GM12872 (cell line): Measurements from ENCODE around the gene TIAM1.

Experiments used
- TF ChIP-seq, protein P1 (sequence below): IDR thresholded peaks from 3 replicates; pipeline ENCODE4 v1.5.1; 2011; ENCODE audit warnings: low read depth, mild to moderate bottlenecking, low read length, moderate library complexity; ENCODE audit not compliant: insufficient read depth

Gene TIAM1

GRCh38 chr21:31235671-31236450 is 108.2 kb downstream of the TIAM1 start:
- TF ChIP-seq, protein P1, sequence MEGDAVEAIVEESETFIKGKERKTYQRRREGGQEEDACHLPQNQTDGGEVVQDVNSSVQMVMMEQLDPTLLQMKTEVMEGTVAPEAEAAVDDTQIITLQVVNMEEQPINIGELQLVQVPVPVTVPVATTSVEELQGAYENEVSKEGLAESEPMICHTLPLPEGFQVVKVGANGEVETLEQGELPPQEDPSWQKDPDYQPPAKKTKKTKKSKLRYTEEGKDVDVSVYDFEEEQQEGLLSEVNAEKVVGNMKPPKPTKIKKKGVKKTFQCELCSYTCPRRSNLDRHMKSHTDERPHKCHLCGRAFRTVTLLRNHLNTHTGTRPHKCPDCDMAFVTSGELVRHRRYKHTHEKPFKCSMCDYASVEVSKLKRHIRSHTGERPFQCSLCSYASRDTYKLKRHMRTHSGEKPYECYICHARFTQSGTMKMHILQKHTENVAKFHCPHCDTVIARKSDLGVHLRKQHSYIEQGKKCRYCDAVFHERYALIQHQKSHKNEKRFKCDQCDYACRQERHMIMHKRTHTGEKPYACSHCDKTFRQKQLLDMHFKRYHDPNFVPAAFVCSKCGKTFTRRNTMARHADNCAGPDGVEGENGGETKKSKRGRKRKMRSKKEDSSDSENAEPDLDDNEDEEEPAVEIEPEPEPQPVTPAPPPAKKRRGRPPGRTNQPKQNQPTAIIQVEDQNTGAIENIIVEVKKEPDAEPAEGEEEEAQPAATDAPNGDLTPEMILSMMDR = no peak

DNA sequence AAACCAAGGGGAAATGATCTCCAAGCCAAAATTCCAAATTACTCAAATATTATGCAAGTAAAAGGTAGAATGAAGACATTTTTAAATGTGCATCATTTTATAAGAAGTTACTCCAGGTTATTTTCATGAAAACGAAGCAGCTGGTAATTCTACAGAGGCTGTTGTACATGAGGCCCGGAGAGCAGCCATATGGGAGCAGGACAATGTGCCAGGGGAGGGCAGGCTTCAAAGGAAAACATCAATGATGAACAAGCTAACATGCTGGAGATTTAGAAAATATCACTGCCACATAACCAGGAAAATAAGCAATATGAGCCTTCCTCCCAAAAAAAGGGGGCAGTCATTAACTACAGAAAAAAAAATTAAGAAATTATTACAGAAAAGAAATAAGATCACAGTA is 109.1 kb downstream of the TIAM1 start:
- TF ChIP-seq, protein P1 = no peak

- TF ChIP-seq, protein P1 = no peak
These were observed 110.3 kb downstream of the TIAM1 start for GRCh38 chr21:31233711-31234110.

GRCh38 chr21:31232344-31232743 is 111.7 kb downstream of the TIAM1 start:
- TF ChIP-seq, protein P1 = no peak

DNA sequence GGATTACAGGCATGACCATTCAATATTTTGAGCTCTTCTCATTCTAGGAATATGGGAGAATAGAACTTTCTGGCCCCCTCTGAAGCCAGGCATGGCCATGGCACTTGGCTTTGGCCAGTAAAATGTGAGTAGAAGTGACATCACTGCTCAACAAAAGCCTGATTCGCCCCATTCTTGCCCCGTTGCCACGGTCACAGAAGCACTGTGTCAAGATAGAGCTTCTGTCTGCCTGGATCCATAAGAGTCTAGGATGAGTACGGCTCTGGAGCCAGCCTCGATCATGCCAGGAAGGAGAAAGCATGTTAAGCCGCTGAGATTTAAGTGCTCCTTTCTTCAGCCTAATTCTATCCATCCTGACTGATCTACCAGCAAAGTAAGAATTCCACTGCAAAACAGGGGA is 113.1 kb downstream of the TIAM1 start:
- TF ChIP-seq, protein P1 = no peak

DNA sequence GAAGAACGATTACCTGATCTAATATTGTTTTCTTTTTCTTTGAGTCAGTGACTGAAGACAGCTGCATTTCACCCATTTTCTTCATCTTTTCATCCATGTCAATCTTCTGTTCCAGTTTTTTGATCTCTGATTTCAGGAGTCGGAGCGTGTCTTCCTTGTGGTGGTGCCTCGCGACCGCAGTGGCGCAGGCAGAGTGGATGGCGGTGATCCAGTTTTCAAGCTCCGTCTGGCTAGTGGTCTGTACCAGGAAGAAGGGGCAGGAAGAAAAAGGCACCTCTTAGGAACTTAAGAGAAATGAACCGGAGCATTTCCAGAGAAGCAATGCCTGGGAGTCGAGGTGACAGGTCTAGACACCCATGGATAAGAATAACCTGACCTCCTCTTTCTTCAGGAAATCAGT is 118.3 kb downstream of the TIAM1 start:
- TF ChIP-seq, protein P1 = no peak

DNA sequence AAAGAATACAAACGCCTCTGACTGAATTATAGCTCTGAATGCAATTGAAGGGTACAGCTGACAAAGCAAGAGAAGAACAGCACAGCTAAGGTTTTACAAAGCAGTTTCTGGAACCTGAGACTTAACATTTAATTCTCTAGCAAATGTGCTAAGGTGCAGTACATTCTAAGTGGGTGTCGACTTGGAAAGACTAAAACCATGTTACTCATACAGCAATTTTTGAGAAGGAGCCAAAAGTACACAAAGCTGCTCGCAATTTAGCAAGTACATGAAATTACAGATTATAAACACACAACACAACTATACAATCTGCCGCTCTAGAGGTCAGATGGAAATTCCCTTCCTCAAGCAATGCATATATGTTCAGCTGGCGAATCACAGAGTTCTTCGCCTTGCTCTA is 121.9 kb downstream of the TIAM1 start:
- TF ChIP-seq, protein P1 = no peak

DNA sequence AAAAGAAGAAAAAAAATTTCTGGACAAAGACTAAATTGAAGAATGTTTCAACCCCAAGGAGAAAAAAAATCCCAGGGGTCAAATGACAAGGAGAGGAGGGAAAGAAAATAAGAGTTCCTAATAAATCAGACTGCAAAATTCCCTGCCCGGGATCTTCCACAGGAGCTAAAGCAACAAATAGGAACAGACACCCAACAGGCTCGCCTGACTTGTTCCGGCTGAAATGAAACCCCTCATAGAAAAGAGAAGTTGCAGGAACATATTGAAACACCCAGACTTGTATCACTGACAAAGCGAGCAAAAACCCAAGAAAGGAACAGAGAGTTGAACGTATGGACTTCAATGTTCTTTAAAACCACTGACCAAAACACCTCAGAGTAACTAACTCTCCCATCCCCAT is 123.0 kb downstream of the TIAM1 start:
- TF ChIP-seq, protein P1 = no peak
